ENCODE measurements around the gene BCAS2.

GRCh38 chr1:114627107-114627506, 45.7 kb upstream of the BCAS2 start:
- TF ChIP-seq, protein P1, sequence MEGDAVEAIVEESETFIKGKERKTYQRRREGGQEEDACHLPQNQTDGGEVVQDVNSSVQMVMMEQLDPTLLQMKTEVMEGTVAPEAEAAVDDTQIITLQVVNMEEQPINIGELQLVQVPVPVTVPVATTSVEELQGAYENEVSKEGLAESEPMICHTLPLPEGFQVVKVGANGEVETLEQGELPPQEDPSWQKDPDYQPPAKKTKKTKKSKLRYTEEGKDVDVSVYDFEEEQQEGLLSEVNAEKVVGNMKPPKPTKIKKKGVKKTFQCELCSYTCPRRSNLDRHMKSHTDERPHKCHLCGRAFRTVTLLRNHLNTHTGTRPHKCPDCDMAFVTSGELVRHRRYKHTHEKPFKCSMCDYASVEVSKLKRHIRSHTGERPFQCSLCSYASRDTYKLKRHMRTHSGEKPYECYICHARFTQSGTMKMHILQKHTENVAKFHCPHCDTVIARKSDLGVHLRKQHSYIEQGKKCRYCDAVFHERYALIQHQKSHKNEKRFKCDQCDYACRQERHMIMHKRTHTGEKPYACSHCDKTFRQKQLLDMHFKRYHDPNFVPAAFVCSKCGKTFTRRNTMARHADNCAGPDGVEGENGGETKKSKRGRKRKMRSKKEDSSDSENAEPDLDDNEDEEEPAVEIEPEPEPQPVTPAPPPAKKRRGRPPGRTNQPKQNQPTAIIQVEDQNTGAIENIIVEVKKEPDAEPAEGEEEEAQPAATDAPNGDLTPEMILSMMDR (IDR thresholded peaks at IDR 0.05; ENCODE audit: insufficient read depth, low read length, poor library complexity, severe bottlenecking), result no peak
- no peak for TF ChIP-seq EZH2phosphoT487 (conservative IDR thresholded peaks at IDR 0.05; ENCODE audit: low read length)

Data from SU-DHL-6 (cell line).